GM23338 (cell line): ENCODE data around the gene PIWIL4.
A peak's percentile ranks its signal among the peaks of the same experiment; 100 is the strongest.

Experiments used
- CREB1 ChIP-seq: fragments of 250-450 bp; sonication (Bioruptor Pico); IDR thresholded peaks from 2 replicates; pipeline ENCODE4 v1.5.0; 2020; ENCODE audit warnings: low read depth, mild to moderate bottlenecking, moderate library complexity
- CTCF ChIP-seq, 2 experiments: fragments of 200-600 bp in 1 of 2; sonication (generic) in 1 of 2; conservative IDR thresholded peaks; 2 replicates each; pipeline versions ENCODE4 v1.5.1 to v1.6.1; 2016 to 2017; ENCODE audit warnings: antibody characterized with exemption in 2 of 2, low read depth in 2 of 2, mild to moderate bottlenecking in 2 of 2, moderate library complexity in 1 of 2
- EZH2 ChIP-seq: fragments of 200-600 bp; sonication (generic); IDR thresholded peaks from one replicate; pipeline ENCODE4 v1.8.0; 2017; ENCODE audit warnings: antibody characterized with exemption, mild to moderate bottlenecking, low read depth; ENCODE audit not compliant: unreplicated experiment
- EZH2phosphoT487 ChIP-seq: fragments of 200-600 bp; sonication (generic); IDR thresholded peaks from one replicate; pipeline ENCODE4 v1.8.1; 2018; ENCODE audit warnings: antibody characterized with exemption; ENCODE audit not compliant: unreplicated experiment
- JUNB ChIP-seq: IDR thresholded peaks from one replicate; pipeline ENCODE4 v1.6.1; 2016; ENCODE audit warnings: antibody characterized with exemption; ENCODE audit not compliant: unreplicated experiment
- NANOG ChIP-seq: IDR thresholded peaks from 2 replicates; pipeline ENCODE4 v1.6.1; 2016; ENCODE audit warnings: antibody characterized with exemption, borderline replicate concordance
- POLR2AphosphoS5 ChIP-seq: IDR thresholded peaks from 2 replicates; pipeline ENCODE4 v1.6.1; 2016; ENCODE audit warnings: antibody characterized with exemption, low read depth
- STAT1 ChIP-seq: IDR thresholded peaks from one replicate; pipeline ENCODE4 v1.6.1; 2016; ENCODE audit warnings: antibody characterized with exemption; ENCODE audit not compliant: unreplicated experiment
- ZNF114 ChIP-seq: fragments of 250-450 bp; sonication (Bioruptor Pico); IDR thresholded peaks from 2 replicates; pipeline ENCODE4 v1.5.0; 2020; ENCODE audit warnings: mild to moderate bottlenecking, moderate library complexity
- ZNF331 ChIP-seq: fragments of 250-450 bp; sonication (Bioruptor Pico); IDR thresholded peaks from 2 replicates; pipeline ENCODE4 v1.5.0; 2020; ENCODE audit warnings: low read depth, mild to moderate bottlenecking, moderate library complexity
- TF ChIP-seq, protein P1 (sequence below): IDR thresholded peaks from 2 replicates; pipeline ENCODE4 v1.6.1; 2016; ENCODE audit warnings: antibody characterized with exemption
- TF ChIP-seq, protein P2 (sequence below): IDR thresholded peaks from one replicate; pipeline ENCODE4 v1.6.1; 2018; ENCODE audit warnings: antibody characterized with exemption; ENCODE audit not compliant: unreplicated experiment

GRCh38 chr11:94602430-94603372 lies 35.5 kb downstream of the PIWIL4 start:
- TF ChIP-seq CTCF (conservative IDR thresholded peaks at IDR 0.05; ENCODE audit: low read depth in 2 of 2) (peak; percentile 62 to 72), CREB1 (CRISPR knock-in tag) (no peak), EZH2 (no peak), POLR2AphosphoS5 (no peak), JUNB (no peak), STAT1 (no peak), NANOG (no peak), EZH2phosphoT487 (no peak), ZNF114 (CRISPR knock-in tag) (no peak), ZNF331 (no peak)
- TF ChIP-seq, protein P1, sequence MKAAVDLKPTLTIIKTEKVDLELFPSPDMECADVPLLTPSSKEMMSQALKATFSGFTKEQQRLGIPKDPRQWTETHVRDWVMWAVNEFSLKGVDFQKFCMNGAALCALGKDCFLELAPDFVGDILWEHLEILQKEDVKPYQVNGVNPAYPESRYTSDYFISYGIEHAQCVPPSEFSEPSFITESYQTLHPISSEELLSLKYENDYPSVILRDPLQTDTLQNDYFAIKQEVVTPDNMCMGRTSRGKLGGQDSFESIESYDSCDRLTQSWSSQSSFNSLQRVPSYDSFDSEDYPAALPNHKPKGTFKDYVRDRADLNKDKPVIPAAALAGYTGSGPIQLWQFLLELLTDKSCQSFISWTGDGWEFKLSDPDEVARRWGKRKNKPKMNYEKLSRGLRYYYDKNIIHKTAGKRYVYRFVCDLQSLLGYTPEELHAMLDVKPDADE = no peak
- TF ChIP-seq, protein P2, sequence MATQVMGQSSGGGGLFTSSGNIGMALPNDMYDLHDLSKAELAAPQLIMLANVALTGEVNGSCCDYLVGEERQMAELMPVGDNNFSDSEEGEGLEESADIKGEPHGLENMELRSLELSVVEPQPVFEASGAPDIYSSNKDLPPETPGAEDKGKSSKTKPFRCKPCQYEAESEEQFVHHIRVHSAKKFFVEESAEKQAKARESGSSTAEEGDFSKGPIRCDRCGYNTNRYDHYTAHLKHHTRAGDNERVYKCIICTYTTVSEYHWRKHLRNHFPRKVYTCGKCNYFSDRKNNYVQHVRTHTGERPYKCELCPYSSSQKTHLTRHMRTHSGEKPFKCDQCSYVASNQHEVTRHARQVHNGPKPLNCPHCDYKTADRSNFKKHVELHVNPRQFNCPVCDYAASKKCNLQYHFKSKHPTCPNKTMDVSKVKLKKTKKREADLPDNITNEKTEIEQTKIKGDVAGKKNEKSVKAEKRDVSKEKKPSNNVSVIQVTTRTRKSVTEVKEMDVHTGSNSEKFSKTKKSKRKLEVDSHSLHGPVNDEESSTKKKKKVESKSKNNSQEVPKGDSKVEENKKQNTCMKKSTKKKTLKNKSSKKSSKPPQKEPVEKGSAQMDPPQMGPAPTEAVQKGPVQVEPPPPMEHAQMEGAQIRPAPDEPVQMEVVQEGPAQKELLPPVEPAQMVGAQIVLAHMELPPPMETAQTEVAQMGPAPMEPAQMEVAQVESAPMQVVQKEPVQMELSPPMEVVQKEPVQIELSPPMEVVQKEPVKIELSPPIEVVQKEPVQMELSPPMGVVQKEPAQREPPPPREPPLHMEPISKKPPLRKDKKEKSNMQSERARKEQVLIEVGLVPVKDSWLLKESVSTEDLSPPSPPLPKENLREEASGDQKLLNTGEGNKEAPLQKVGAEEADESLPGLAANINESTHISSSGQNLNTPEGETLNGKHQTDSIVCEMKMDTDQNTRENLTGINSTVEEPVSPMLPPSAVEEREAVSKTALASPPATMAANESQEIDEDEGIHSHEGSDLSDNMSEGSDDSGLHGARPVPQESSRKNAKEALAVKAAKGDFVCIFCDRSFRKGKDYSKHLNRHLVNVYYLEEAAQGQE = no peak
